HepG2 (cell line): ENCODE results near the gene ATXN7L2. TPM values are rescaled to one million over a fixed set of nuclear protein-coding genes. Genes with fewer than 3 reads are reported as not detected.

Experiments used
- CBX2 ChIP-seq, 2 experiments: fragments of 200-600 bp in 1 of 2; sonication (generic); formaldehyde crosslinking in 1 of 2; IDR thresholded peaks; 2 replicates each; pipeline versions ENCODE4 v1.7.0 to v1.8.1; 2018 to 2022; ENCODE audit warnings: low read depth in 2 of 2, low read length in 1 of 2, mild to moderate bottlenecking in 1 of 2, missing genetic modification reagents in 1 of 2
- KMT2A ChIP-seq: sonication (generic); formaldehyde crosslinking; IDR thresholded peaks from 2 replicates; pipeline ENCODE4 v1.4.0; 2020; ENCODE audit warnings: missing genetic modification reagents
- SMYD3 ChIP-seq: sonication (generic); formaldehyde crosslinking; IDR thresholded peaks from 2 replicates; pipeline ENCODE4 v1.8.1; 2023; ENCODE audit warnings: mild to moderate bottlenecking, missing genetic modification reagents
- ZNF431 ChIP-seq: sonication (generic); formaldehyde crosslinking; IDR thresholded peaks from 2 replicates; pipeline ENCODE4 v1.9.0; 2022; ENCODE audit warnings: missing genetic modification reagents, low read depth, mild to moderate bottlenecking, borderline replicate concordance
- ZNF451 ChIP-seq: sonication (generic); formaldehyde crosslinking; IDR thresholded peaks from 2 replicates; pipeline ENCODE4 v1.5.0; 2020; ENCODE audit warnings: mild to moderate bottlenecking, missing genetic modification reagents
- ZNF749 ChIP-seq: sonication (generic); formaldehyde crosslinking; IDR thresholded peaks from 2 replicates; pipeline ENCODE4 v1.8.0; 2022; ENCODE audit warnings: mild to moderate bottlenecking, missing genetic modification reagents, moderate library complexity, borderline replicate concordance
- polyA plus RNA-seq, 8 experiments: library from polyadenylated mRNA; depleted of rRNA in 3 of 8; stranded (reverse) in 7 of 8; unstranded in 1 of 8; fragments of >200 nt; fragmentation: Illumina TruSeq in 4 of 8; extraction: Trizol in 4 of 8; gene quantifications; 2 replicates each; pipeline versions ENCODE4 v1.2.1 to v1.2.3, GENCODE V29; 2011 to 2016; ENCODE audit warnings: low read depth in 4 of 8, missing spikeins in 1 of 8, mixed read lengths in 1 of 8; ENCODE audit not compliant: insufficient read depth in 1 of 8
- total RNA-seq, 5 experiments: library from RNA; depleted of rRNA; stranded (reverse); fragments of >200 nt; fragmentation: Illumina TruSeq; extraction: Trizol; gene quantifications; 2 replicates each; pipeline ENCODE4 v1.2.3, GENCODE V29; 2016; ENCODE audit warnings: low read depth in 1 of 5
- TF ChIP-seq, protein P1 (sequence below): sonication (generic); formaldehyde crosslinking; IDR thresholded peaks from 2 replicates; pipeline ENCODE4 v1.5.0; 2020; ENCODE audit warnings: mild to moderate bottlenecking, missing genetic modification reagents
- TF ChIP-seq, protein P2 (sequence below): sonication (generic); formaldehyde crosslinking; IDR thresholded peaks from 2 replicates; pipeline ENCODE4 v1.4.0; 2020; ENCODE audit warnings: missing genetic modification reagents, borderline replicate concordance

Gene ATXN7L2
- total and polyA plus RNA-seq, 2 of the 13 experiments (the other 11 are each of a cell fraction or from before 2014, with no cell fraction given), result 2.7 to 2.8 TPM

- TF ChIP-seq, protein P1, sequence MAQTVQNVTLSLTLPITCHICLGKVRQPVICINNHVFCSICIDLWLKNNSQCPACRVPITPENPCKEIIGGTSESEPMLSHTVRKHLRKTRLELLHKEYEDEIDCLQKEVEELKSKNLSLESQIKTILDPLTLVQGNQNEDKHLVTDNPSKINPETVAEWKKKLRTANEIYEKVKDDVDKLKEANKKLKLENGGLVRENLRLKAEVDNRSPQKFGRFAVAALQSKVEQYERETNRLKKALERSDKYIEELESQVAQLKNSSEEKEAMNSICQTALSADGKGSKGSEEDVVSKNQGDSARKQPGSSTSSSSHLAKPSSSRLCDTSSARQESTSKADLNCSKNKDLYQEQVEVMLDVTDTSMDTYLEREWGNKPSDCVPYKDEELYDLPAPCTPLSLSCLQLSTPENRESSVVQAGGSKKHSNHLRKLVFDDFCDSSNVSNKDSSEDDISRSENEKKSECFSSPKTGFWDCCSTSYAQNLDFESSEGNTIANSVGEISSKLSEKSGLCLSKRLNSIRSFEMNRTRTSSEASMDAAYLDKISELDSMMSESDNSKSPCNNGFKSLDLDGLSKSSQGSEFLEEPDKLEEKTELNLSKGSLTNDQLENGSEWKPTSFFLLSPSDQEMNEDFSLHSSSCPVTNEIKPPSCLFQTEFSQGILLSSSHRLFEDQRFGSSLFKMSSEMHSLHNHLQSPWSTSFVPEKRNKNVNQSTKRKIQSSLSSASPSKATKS (CRISPR knock-in tag), result no peak
- TF ChIP-seq ZNF749 (CRISPR knock-in tag) (no peak), KMT2A (CRISPR knock-in tag) (no peak), ZNF431 (CRISPR knock-in tag) (no peak), CBX2 (IDR thresholded peaks at IDR 0.05; ENCODE audit: low read depth, low read length) (no peak), CBX2 (CRISPR knock-in tag; IDR thresholded peaks at IDR 0.05; ENCODE audit: low read depth) (no peak), SMYD3 (CRISPR knock-in tag) (no peak), ZNF451 (CRISPR knock-in tag) (no peak)
- TF ChIP-seq, protein P2, sequence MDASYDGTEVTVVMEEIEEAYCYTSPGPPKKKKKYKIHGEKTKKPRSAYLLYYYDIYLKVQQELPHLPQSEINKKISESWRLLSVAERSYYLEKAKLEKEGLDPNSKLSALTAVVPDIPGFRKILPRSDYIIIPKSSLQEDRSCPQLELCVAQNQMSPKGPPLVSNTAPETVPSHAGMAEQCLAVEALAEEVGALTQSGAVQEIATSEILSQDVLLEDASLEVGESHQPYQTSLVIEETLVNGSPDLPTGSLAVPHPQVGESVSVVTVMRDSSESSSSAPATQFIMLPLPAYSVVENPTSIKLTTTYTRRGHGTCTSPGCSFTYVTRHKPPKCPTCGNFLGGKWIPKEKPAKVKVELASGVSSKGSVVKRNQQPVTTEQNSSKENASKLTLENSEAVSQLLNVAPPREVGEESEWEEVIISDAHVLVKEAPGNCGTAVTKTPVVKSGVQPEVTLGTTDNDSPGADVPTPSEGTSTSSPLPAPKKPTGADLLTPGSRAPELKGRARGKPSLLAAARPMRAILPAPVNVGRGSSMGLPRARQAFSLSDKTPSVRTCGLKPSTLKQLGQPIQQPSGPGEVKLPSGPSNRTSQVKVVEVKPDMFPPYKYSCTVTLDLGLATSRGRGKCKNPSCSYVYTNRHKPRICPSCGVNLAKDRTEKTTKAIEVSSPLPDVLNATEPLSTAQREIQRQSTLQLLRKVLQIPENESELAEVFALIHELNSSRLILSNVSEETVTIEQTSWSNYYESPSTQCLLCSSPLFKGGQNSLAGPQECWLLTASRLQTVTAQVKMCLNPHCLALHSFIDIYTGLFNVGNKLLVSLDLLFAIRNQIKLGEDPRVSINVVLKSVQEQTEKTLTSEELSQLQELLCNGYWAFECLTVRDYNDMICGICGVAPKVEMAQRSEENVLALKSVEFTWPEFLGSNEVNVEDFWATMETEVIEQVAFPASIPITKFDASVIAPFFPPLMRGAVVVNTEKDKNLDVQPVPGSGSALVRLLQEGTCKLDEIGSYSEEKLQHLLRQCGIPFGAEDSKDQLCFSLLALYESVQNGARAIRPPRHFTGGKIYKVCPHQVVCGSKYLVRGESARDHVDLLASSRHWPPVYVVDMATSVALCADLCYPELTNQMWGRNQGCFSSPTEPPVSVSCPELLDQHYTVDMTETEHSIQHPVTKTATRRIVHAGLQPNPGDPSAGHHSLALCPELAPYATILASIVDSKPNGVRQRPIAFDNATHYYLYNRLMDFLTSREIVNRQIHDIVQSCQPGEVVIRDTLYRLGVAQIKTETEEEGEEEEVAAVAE, result no peak
Observed at GRCh38 chr1:109527846-109528695, 44.4 kb downstream of the ATXN7L2 start (continued).
